Inferior parietal cortex (tissue), 1 donor: Measurements from ENCODE around the gene FUBP3.
A peak's percentile ranks its signal among the peaks of the same experiment; 100 is the strongest.

Experiments used
- DNase-seq: peaks from one replicate; pipeline ENCODE4 v3.0.0-alpha.2; 2016; ENCODE audit errors: extremely low spot score

Gene FUBP3, protein sequence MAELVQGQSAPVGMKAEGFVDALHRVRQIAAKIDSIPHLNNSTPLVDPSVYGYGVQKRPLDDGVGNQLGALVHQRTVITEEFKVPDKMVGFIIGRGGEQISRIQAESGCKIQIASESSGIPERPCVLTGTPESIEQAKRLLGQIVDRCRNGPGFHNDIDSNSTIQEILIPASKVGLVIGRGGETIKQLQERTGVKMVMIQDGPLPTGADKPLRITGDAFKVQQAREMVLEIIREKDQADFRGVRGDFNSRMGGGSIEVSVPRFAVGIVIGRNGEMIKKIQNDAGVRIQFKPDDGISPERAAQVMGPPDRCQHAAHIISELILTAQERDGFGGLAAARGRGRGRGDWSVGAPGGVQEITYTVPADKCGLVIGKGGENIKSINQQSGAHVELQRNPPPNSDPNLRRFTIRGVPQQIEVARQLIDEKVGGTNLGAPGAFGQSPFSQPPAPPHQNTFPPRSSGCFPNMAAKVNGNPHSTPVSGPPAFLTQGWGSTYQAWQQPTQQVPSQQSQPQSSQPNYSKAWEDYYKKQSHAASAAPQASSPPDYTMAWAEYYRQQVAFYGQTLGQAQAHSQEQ

DNA sequence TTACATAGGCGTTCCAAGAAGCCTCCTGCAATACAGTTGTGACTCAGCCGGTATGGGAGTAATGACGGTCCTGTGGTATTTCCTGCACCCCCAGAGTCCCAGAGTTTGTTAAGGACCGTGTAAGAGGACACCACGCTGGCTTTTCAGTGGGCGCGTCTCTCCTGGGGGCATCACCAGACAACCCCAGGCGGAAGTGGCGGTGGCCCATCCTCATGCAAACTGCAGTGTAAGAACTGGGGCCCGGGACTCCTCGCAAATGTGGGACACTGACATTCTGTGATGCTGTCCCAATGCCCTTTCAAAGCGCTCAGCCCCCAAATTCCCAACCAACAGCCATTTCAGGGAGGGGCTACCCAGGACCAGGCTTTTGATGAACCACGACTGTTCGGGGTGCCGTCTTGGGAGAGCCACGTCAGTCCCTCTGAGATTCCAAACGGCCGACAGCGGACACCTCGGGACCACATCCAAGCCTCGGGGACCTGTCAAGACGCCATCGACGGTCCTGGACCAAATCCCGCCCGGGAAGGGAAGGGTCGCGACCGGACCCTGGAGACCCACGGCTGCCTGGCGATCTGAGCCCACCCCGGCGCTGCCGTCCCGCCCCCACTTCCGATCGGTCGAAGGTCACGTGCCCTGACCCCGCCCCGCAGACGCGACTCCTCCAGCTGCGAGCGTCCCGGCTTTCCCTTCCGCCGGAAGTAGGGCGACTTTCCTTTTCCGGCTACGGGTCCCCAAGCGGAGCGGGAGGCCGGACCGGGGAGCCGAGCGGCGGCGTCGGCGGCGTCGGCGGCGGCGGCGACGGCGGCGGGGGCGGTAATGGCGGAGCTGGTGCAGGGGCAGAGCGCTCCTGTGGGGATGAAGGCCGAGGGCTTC is at the start of gene FUBP3:
Gene FUBP3, plus strand, starts transcription at position 713 of the 873 bp plus-strand sequence. Its CDS starts 104 bp downstream, at position 817.
- DNase-seq, result peak; percentile 97

DNA sequence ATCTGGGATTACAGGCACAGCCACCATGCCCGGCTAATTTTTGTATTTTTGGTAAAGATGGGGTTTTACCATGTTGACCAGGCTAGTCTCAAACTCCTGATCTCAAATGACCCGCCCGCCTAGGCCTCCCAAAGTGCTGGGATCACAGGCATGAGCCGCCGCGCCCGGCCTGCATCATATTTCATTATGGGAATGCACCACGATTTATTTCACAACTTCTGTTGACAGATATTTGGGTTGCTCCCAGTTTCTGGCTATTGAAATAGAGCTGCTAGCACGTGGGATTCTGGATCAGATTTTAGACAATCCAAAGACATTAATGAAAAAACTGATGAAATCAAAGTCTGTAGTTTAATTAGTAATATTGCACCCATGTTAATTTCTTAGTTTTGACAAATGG is 48.4 kb upstream of the FUBP3 start:
- no peak for DNase-seq

DNA sequence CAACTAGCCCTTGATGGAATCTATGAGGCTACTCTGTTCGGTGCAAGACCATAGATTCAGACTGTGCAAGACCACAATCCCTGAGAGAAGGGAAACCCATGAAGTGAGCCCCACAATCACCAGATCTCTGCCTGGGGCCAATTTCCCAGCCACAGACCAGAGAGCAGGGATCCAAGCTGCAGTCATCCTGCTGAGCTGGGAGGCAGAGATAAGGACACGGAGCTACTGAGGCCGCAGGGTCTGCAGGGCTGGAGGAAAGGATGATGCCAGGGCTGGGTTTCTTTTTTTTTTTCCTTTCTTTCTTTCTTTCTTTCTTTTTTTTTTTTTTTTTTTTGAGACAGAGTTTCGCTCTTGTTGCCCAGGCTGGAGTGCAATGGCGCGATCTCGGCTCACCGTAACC is 47.7 kb upstream of the FUBP3 start:
- no peak for DNase-seq

DNA sequence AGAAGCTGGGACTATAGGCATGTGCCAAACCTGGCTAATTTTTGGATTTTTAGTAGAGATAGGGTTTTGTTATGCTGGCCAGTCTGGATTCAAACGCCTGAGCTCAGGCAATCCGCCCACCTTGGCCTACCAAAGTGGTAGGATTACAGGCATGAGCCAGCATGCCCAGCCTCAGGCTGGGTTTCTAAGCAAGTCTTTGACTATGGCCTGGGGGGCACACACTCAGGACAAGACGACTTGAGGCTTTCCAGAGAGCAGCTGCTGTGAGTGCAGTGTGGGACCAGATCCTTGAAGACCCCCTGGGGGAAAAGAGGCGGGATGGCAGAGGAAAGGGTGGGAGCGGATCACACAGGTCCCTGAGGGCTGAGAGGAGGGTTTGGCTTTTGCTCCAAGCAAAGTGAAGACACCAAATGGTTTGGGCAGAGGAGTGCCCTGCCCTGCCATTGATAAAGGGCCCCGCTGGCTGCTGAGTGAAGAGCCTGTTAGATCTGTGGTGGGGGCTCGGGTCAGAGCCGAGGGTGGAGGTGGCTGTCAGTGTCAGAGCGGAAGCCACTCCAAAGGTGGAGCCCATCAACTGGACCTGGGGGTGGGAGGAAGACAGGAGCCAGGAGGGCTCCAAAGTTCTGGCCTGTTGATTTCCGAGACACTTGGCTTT is 46.8 kb upstream of the FUBP3 start:
- DNase-seq, result no peak

DNA sequence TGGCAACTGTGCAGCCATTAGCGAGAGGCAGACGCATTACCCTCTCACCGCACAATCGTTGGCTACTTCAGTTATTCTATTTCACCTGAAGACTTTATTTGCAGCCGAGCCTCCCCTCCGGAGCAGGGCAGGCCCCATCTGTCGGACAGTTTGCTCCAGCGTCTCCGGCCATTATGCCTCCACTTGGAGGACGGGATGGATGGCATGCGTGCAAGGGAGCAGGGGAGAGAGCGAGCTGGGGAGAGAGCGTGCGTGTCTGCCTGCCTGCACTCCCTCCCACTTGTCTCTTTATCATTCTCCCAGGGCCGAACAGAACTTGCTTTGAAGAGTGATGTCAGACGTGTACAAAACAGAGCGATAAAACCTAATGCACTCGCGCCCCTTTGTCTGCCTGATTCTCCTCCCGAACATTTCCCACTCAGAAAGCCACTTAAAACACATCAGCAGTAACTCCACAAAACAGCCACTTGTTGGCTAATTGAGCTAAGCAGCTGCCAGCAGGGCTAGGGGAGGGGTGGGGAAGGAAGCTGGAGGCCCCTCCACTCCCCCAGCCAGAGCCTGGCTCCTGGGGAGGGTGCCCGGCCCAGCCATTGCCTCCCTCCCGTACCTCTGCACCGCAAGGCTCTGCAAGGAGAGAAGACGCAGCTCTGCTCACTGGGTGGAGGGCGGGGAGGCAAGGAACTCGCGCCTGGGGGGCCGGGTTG is 43.4 kb upstream of the FUBP3 start:
- DNase-seq, result peak; percentile 17

DNA sequence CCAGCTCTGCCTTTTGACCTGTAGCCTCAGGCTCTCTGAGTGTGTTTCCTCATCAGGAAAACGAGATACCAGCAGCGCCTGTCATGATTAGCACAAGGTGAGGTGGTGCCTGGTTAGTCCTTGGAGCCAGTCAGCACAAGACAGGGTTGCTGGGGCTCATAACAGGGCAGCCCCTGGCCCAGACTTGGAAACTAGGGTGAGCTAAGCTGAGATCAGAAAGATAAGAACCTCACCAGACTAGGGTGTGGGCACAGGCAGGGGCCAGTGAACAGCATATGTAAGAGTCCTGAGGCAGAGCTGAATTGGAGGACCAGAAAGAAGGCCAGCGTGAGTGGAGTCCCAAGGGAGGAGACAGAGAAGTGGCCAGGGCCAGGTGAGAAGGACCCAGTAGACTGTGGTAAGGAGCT is 42.7 kb upstream of the FUBP3 start:
- no peak for DNase-seq

DNA sequence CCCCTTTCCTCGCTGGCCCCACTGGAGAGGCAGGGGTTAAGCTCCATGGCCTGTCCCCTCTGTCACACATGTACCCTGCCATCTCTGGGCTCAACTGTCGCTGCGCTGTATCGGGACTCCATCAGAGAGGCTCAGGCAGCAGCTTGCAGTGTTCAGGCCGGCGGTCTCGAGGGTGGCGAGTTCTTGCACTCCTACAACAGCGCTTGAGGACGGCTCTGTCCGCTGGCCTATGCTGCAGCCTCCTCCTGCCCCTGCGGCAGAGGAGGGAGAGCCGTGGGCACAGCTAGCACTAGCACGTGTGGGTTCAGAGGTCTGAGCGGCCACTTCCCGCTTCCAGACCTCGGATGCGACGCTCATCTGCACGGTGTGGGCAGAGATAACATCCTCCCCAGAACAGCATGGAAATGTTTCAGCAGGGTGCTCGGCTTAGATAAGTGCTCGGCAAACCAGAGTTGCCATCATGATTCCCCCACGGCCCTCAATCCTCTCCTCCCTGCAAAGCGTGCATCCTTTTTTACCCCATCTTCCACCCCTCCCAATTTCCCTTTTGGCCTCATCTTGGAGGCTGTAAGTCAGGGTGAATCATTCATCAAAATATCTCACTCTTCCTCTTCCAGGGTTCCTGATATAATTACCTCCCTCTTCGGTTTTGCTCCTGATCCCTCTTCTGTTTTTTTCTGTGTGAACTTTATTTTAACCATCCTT is 41.9 kb upstream of the FUBP3 start:
- peak; percentile 28 for DNase-seq

DNA sequence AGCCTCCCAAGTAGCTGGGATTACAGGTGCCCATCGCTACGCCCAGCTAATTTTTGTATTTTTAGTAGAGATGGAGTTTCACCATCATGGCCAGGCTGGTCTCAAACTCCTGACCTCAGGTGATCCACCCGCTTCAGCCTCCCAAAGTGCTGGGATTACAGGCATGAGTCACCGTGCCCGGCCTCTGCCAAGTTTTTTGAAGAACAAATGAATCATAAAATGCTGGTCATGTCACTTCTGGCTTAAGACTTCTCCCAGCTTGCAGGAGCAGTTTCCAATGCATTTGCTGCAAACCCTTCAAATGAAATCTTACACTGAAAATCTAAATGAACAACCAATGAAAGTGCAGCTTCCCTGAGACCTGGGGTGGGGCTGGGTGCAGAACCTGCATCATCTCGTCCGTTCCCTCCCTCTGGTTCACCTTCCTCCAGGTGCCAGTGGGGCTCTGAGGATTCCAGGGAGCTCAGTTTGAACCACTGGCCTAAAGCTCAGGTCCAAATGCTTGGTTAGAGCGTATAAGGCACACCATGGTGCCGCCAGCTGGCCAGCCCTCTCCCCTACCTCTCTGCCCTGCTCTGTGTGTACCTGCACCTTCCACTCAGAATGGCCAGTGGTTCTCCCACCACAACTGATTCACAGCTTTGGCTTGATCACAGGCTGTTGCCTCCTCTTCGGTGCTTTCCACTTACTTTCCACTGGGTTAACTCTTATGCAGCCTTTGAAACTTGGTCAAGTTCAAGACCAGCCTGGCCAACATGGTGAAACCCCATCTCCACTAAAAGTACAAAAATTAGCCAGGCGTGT is 39.8 kb upstream of the FUBP3 start:
- DNase-seq, result peak; percentile 9

DNA sequence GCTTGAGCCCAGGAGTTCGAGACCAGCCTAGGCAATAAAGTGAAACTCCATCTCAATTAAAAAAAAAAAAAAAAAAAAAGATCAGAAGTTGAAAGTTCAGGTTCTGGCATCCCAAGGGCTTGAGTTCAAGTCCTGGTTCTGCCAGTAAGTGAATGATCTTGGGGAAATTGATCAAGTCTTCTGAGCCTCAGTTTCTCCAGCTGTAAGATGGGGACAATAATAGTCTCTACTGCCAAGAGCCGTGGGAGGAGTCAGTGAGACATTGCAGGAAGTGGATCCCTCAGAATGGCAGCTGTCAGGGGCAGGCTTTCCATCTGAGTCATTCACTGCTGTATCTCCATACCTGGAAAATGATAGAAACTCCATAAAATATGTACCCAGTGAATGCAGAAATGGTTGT is 37.8 kb upstream of the FUBP3 start:
- DNase-seq, result no peak

DNA sequence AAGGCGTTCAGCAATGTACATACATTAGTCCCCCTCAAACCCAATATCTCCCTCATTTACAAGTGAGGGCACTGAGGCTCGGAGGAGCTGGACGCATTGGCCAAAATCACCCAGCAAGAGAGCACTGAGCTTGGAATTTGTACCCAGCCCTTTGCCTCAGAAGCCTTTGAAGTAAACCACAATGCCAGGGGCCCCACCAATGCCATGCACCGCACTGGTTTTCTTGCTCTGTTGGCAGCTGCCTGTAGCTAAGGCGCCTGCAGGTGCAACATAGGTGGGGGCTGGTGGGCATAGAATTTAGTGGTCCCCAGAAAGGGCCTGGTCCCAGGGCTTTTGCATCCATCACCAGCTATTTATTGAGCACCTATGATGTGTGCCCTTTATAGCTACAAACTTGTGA is 37.3 kb upstream of the FUBP3 start:
- DNase-seq, result no peak

DNA sequence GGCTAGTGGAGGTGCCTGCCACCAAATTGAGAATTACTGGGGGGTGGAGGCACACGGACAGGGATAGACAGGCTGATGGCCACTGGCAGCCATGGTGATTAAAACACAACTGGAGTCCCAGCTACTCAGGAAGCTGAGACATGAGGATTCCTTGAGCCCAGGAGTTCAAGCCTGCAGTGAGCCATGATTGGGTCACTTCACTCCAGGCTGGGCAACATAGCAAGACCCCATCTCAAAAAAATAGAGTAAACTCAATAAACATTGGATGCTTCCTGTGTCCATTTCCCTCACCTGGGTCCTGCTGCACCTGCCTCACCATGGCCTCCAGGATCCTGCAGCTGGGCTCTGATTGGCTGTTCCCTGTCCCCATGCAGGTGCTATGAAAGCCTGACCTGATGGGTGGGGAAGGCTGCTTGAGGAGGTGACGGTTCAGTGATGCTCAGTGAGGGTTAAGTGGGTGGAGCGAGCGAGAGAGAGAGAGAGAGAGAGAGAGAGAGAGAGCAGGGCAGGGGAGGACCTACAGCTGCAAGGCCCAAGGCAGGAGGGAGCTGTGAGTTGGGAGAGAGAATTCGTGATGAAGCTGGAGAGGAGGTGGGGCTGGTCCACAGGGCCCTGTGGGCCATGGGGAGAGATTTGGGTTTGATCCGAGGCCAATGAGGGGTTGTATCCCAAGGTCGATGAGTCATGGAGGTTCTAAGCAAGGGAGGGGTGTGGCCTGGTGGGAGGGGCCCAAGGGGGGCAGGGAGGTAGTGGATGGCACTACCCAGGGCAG is 36.7 kb upstream of the FUBP3 start:
- DNase-seq, result no peak

DNA sequence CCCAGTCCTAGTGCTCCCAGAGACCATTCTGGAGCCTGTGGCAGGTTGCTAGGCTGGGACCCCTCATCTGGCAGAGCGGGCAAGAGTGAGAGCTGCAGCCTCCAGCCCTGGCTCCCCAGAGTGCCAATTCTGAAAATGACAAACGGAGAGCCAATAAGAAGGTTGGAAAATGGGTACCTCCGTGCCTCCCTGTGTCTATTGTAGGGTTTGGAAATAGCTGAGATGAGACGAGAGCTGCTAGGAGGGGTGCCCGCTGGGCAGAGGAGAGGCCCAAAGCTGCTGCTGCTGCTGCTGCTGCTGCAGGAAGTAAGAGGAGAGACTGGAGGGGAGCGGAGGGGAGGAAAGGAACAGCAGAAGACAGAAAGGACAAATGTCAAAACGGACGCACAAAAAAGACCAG is 36.0 kb upstream of the FUBP3 start:
- no peak for DNase-seq

DNA sequence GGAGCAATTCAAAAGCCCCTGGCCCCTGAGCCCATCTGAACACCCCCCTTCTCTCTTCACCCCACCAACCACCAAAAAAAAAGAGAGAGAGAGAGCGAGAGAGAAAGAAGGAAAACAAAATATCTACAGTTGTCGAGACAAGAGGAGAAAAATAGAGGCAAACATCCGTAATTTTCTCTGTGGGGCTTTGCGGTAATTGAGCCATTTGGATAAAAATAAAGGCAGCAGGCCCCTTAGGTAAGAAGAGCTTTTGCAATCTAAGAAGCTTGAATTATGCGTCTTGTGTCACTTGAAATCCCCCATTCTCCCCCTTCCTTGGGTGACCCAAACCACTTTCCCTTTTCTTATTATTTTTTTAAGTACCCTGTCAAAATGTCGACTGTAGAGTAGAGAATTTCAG is 35.5 kb upstream of the FUBP3 start:
- no peak for DNase-seq

DNA sequence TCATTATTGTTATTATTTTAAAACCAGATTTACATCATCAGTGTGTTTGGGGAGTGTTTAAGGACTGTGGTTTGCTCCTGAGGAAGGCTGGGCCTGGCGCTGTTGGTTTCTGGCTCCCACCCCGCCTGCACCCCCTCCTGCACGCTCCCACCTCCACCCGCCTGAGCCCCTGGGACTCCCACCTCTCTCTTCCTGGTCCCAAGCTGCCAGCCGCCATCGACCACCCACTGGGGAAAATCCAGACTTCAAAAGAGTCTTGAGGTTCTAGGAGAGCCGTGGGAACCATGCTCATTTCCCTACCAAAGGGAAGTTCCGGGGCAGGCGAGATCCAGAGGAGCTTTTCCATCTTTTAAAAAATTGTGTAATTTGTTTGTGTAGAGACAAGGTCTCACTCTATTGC is 35.0 kb upstream of the FUBP3 start:
- DNase-seq, result no peak

DNA sequence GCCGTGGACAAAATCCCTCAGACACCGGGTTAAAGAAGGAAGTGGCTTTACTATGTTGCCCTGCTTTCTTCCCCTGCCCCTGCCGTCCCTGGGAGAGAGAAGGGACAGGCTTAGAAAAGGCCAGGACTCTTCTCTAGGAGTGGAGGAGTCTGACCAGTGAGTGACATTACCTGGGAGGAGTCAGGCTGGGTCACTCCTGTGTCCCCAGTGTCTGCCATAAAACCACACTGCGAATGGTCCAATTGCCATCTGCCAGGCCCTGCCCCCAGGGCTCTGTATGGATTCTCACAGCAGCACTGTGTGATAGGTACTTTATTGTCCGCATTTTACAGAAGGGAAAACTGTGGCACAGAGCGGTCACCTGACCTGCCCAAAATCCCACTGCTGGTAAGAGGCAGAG is 31.3 kb upstream of the FUBP3 start:
- DNase-seq, result no peak

DNA sequence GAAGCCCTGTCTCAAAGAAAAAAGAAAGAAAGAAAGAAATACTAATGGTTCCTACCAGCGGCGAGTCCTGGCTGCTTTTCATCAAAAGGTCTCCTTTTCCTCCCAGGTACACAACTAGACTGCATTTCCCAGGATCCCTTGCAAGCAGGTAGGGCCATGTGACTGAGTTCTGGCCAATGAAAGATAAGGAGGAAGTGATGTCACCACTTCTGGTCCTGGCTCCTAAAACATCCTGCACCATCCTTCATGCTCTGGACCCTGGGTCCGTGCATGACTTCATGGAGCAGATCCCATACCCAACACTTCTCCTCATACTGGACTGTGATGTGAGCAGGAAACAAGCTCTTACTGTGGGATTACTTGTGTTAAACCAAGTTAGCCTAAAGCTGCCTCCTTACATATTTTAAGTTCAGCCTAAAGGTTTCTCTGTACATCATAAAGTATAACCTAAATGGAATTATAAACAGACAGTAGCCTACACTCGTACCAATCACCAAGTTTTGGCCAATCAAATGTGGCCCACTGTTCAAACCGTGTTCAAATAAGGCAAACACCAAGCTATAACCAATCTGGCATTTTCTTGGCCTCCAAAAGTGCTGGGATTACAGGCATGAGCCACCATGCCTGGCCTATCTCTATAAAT is 30.2 kb upstream of the FUBP3 start:
- DNase-seq, result peak; percentile 9

DNA sequence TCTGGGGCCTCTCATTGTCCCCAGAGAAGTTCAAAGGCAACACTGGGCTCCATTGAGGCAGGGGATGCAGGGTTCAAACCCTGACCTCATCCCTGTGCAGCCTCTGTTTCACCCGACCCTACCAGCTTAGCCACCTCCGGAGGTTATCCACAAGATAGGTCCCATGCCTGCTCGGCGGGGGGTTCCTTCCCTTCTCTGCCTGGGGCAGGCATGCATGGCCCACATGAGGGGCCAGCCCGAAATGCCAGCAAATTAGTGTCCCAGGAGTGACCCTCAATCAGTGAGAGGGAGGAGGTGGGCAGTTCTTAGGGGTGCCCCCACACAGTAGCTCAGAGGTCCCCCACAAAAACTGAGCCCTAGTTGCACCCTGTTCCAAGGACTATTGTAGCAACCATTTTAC is 24.8 kb upstream of the FUBP3 start:
- no peak for DNase-seq

DNA sequence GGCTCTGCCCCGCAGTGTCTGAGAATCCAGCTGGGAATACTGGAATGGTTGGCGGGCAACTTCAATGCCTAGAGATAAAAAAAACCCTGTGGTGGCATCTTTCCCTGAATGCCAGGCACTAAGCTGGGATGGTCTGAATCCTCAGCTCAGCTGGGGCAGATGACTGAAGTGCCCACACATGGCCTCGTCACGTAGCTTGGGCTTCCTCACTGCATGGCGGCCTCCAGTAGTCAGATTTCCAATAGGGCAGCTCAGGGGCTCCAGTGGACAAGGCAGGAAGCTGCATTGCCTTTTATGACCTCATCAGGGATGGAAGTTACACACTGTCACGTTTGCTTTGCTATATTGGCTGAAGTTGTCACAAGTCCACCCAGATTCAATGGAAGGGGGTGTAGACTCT is 24.3 kb upstream of the FUBP3 start:
- no peak for DNase-seq

DNA sequence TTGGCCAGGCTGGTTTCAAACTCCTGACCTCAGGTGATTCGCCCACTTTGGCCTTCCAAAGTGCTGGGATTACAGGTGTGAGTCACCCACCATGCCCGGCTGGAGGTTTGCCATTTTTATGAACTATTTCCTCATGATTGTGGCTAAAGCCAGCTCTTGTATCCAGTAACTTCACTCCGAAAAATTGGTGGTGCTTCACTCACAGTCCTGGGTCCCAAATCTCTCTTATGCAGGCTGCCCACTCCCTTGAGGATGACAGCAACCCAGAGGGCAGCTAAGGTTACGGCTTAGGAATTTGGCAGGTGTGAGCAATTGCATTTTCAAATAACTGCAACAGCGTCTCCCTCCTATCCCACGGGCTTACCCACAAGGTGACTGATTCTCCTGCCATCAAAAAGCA is 23.4 kb upstream of the FUBP3 start:
- no peak for DNase-seq
